Measurements from ENCODE around the gene TOX2. TPM values are rescaled to one million over a fixed set of nuclear protein-coding genes. Genes with fewer than 3 reads are reported as not detected.
A peak's percentile ranks its signal among the peaks of the same experiment; 100 is the strongest.

TOX2 gene
- total RNA-seq, 2 donors from 2014 or later: 8.8 to 52.8 TPM

GRCh38 chr20:44110816-44111568 lies 196.3 kb downstream of the TOX2 start:
- TF ChIP-seq, protein P1, sequence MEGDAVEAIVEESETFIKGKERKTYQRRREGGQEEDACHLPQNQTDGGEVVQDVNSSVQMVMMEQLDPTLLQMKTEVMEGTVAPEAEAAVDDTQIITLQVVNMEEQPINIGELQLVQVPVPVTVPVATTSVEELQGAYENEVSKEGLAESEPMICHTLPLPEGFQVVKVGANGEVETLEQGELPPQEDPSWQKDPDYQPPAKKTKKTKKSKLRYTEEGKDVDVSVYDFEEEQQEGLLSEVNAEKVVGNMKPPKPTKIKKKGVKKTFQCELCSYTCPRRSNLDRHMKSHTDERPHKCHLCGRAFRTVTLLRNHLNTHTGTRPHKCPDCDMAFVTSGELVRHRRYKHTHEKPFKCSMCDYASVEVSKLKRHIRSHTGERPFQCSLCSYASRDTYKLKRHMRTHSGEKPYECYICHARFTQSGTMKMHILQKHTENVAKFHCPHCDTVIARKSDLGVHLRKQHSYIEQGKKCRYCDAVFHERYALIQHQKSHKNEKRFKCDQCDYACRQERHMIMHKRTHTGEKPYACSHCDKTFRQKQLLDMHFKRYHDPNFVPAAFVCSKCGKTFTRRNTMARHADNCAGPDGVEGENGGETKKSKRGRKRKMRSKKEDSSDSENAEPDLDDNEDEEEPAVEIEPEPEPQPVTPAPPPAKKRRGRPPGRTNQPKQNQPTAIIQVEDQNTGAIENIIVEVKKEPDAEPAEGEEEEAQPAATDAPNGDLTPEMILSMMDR (IDR thresholded peaks at IDR 0.05): no peak
- TF ChIP-seq POLR2A (IDR thresholded peaks at IDR 0.05): no peak
- no peak for TF ChIP-seq POLR2AphosphoS5 (IDR thresholded peaks at IDR 0.05)
- Histone ChIP-seq H3K27me3 (replicated peaks; ENCODE audit: insufficient read depth) (no peaks in the 10 kb centered on the region), H3K4me3 (no peak overlapping the region), H3K9me3 (no peaks in the 10 kb centered on the region), H3K36me3 (no peaks in the 10 kb centered on the region), H3K4me1 (replicated peaks) (no peaks in the 10 kb centered on the region), H3K27ac (no peak overlapping the region)
- intact Hi-C loops (cut with DNase I): loop anchor here (5.0 to 10.0 kb wide), 2 partner anchors 201 to 656 kb away; partner anchors contain the start of genes FITM2 and SRSF6
- 89% methylated on average over 9 of the region's 9 CpGs for WGBS
- no peak for DNase-seq (ENCODE audit: low spot score)

DNA sequence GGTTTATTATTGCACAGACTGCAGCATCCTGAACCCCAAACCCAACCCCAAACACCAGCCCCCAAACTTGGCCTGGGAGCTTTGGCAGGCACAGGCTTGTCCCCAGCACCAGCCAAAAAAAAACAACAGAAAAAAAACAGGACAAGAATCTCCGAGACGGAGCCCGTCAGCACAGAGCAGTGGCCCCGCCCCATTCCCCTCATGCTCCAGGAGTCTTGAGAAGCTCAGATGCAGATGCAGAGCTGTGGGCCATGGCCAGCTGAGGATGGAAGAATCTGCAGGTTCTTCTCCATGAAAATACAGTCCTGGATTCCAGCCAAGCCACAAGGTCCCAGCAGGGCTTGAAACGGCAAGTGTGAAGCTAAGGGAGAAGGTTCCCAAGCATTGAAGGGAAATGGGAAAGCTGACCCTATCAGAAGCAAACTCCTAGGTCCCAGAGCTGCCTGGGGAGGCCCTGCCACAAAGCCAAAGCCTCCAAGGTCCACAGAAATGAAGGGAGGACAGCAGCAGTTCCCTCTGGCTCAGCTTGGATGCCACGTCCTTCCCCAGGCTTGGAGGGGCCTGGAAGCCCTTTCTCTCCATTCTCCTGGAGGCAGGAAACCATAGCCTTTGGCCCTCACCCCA lies 197.2 kb downstream of the TOX2 start:
- intact Hi-C loops (cut with DNase I): loop anchor here (5.0 to 10.0 kb wide), 2 partner anchors 200 to 657 kb away; partner anchors contain the start of genes FITM2 and SRSF6
- WGBS: 22% methylated on average over 6 of the region's 6 CpGs
- no peaks in the 10 kb centered on the region for H3K4me1 ChIP-seq (replicated peaks)

DNA sequence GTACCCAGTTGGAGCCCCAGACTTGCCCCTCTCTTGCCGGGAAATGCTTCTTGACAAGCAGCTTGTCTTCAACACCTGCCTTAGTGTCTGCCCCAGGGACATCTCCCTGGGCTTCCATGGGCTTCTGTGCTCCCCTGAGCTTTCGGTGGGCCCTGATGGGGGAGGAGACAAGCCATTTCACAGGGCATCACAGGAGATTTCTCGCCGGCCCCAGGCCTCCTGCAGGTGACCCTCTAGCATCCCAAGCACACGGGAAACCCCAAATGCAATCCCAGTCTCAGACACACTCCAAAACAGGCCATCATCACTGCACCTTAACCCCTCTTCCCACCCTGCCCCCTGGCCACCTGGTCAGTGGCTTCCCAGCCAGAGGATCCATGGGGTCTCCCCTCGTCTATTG lies 197.8 kb downstream of the TOX2 start:
- Histone ChIP-seq H3K4me1 (replicated peaks) (no peaks in the 10 kb centered on the region), H3K4me3 (no peak overlapping the region), H3K27ac (no peak overlapping the region), H3K9me3 (no peaks in the 10 kb centered on the region), H3K36me3 (no peaks in the 10 kb centered on the region), H3K27me3 (replicated peaks; ENCODE audit: insufficient read depth) (no peaks in the 10 kb centered on the region)
- intact Hi-C loops (cut with DNase I): loop anchor here (5.0 to 10.0 kb wide), 2 partner anchors 200 to 658 kb away; partner anchors contain the start of genes FITM2 and SRSF6
- DNase-seq (ENCODE audit: low spot score): no peak
- WGBS: 89% methylated on average over 6 of the region's 6 CpGs
- TF ChIP-seq POLR2AphosphoS5 (IDR thresholded peaks at IDR 0.05): no peak
- no peak for TF ChIP-seq POLR2A (IDR thresholded peaks at IDR 0.05)
- TF ChIP-seq, protein P1 (IDR thresholded peaks at IDR 0.05): no peak

More for the DNA sequence above, 197.2 kb downstream of the TOX2 start:
- Histone ChIP-seq H3K4me3 (no peak overlapping the region), H3K27me3 (replicated peaks; ENCODE audit: insufficient read depth) (no peaks in the 10 kb centered on the region), H3K36me3 (no peaks in the 10 kb centered on the region), H3K9me3 (no peaks in the 10 kb centered on the region), H3K27ac (no peak overlapping the region)
- TF ChIP-seq POLR2AphosphoS5 (IDR thresholded peaks at IDR 0.05) (no peak), POLR2A (IDR thresholded peaks at IDR 0.05) (no peak)
- TF ChIP-seq, protein P1 (IDR thresholded peaks at IDR 0.05): no peak
- peak; percentile 48 for DNase-seq (ENCODE audit: low spot score)

DNA sequence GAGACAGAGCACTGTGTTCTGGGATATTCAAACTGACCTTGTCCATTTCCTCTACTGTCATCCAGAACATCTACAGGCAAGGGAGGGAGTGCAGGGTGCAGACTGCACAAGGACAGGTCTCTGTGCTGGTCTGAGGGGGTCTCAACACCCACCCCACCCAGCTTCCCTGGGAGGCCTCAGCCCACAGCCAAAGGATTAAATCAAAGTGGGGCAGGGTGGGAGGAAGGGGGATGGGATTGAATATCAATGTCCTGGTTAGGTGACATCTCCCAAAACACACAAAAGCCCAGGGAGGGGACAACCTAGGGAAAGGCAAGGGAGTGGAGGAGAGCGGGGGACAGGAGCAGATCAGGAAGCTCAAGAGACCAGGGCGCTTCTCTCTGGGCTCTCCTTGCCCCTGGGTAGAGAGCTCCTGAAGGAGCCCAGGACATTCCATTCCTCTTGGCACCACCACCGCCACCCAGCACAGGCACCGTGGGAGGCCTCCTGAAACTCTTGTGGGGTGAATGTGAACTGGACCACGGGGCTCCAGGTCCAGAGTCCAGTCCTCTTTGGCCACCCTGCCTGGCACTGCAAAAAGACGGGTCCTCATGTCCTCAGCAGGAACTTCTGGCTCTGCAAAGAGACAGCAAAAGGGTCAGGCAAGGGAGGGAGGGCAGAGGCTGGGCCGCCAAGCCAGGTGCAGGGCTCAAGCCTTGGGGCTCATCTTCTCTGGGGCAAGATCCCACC lies 198.4 kb downstream of the TOX2 start:
- no peak for DNase-seq (ENCODE audit: low spot score)
- WGBS: 75% methylated on average over 7 of the region's 7 CpGs
- no peak overlapping the region for H3K27ac ChIP-seq

More for the DNA sequence above, 198.4 kb downstream of the TOX2 start:
- Histone ChIP-seq H3K27me3 (replicated peaks; ENCODE audit: insufficient read depth) (no peaks in the 10 kb centered on the region), H3K36me3 (no peaks in the 10 kb centered on the region), H3K4me1 (replicated peaks) (no peaks in the 10 kb centered on the region), H3K9me3 (no peaks in the 10 kb centered on the region), H3K4me3 (no peak overlapping the region)
- TF ChIP-seq POLR2A (IDR thresholded peaks at IDR 0.05) (no peak), POLR2AphosphoS5 (IDR thresholded peaks at IDR 0.05) (no peak)
- TF ChIP-seq, protein P1 (IDR thresholded peaks at IDR 0.05): no peak
- intact Hi-C loops (cut with DNase I): loop anchor here (5.0 to 10.0 kb wide), 2 partner anchors 199 to 658 kb away; partner anchors contain the start of genes FITM2 and SRSF6

All from prostate gland (tissue), 2 donors.